HG03064 (cell line): Measurements from ENCODE around the gene METTL18.

ENCODE experiments used
- ATAC-seq: cut with Tn5 transposase; IDR thresholded peaks from one replicate; pipeline ENCODE4 v1.9.1; 2021; ENCODE audit warnings: low read depth; ENCODE audit not compliant: unreplicated experiment

METTL18 gene

GRCh38 chr1:169786974-169787373 lies 7.7 kb downstream of the METTL18 start:
- ATAC-seq = no peak

GRCh38 chr1:169785267-169785666 lies 9.4 kb downstream of the METTL18 start:
- ATAC-seq = no peak

- no peak for ATAC-seq
Observed at GRCh38 chr1:169784102-169784501, 10.6 kb downstream of the METTL18 start.

GRCh38 chr1:169782596-169782995 lies 12.1 kb downstream of the METTL18 start:
- ATAC-seq = no peak

GRCh38 chr1:169779970-169780369 lies 14.7 kb downstream of the METTL18 start:
- no peak for ATAC-seq

GRCh38 chr1:169779150-169779549 lies 15.6 kb downstream of the METTL18 start:
- no peak for ATAC-seq

- ATAC-seq = no peak
Observed at GRCh38 chr1:169776440-169776839, 18.3 kb downstream of the METTL18 start.

GRCh38 chr1:169768161-169768560 lies 26.5 kb downstream of the METTL18 start:
- no peak for ATAC-seq

GRCh38 chr1:169765580-169766331 lies 29.0 kb downstream of the METTL18 start:
- no peak for ATAC-seq

GRCh38 chr1:169764919-169765318 lies 29.8 kb downstream of the METTL18 start:
- ATAC-seq = no peak

- ATAC-seq = no peak
Observed at GRCh38 chr1:169762699-169763098, 32.0 kb downstream of the METTL18 start.

- no peak for ATAC-seq
Observed at GRCh38 chr1:169759038-169759437, 35.7 kb downstream of the METTL18 start.

- no peak for ATAC-seq
Observed at GRCh38 chr1:169753549-169753948, 41.2 kb downstream of the METTL18 start.

GRCh38 chr1:169750041-169750440 lies 44.7 kb downstream of the METTL18 start:
- ATAC-seq = no peak

GRCh38 chr1:169746550-169746949 lies 48.2 kb downstream of the METTL18 start:
- ATAC-seq = no peak

- ATAC-seq = no peak
Observed at GRCh38 chr1:169745015-169745861, 49.5 kb downstream of the METTL18 start.
